A549 (cell line): ENCODE measurements around the gene SMIM17.

Experiments
- BHLHE40 ChIP-seq: IDR thresholded peaks from 2 replicates; pipeline ENCODE4 v1.6.1; 2012; ENCODE audit warnings: low read depth, low read length, inconsistent platforms
- GATA3 ChIP-seq: IDR thresholded peaks from 2 replicates; pipeline ENCODE4 v1.6.1; 2012; ENCODE audit warnings: borderline replicate concordance
- JUN ChIP-seq, 2 experiments: fragments of >200 bp; sonication (Bioruptor Twin); formaldehyde crosslinking; IDR thresholded peaks; 2 replicates in 1 of 2; 3 replicates in 1 of 2; pipeline ENCODE4 v1.6.1; 2016 to 2017
- MAFK ChIP-seq: fragments of 450-650 bp; IDR thresholded peaks from 2 replicates; pipeline ENCODE4 v1.6.1; 2014; ENCODE audit not compliant: partially characterized antibody
- MAZ ChIP-seq: fragments of 150-350 bp; IDR thresholded peaks from 2 replicates; pipeline ENCODE4 v1.6.1; 2014; ENCODE audit warnings: antibody characterized with exemption, low read depth, low read length, borderline replicate concordance
- MYC ChIP-seq: IDR thresholded peaks from 2 replicates; pipeline ENCODE4 v1.6.1; 2012; ENCODE audit warnings: mild to moderate bottlenecking, inconsistent platforms, low read length, improper control_type of control experiment, borderline replicate concordance
- NR3C1 ChIP-seq: fragments of >200 bp; sonication (Bioruptor Twin); formaldehyde crosslinking; IDR thresholded peaks from 3 replicates; pipeline ENCODE4 v1.6.1; 2017
- RCOR1 ChIP-seq: fragments of 150-350 bp; IDR thresholded peaks from 2 replicates; pipeline ENCODE4 v1.6.1; 2014; ENCODE audit warnings: antibody characterized with exemption, low read length, low read depth
- SMC3 ChIP-seq: fragments of >200 bp; sonication (Bioruptor Twin); formaldehyde crosslinking; IDR thresholded peaks from 3 replicates; pipeline ENCODE4 v1.6.1; 2018; ENCODE audit warnings: inconsistent platforms
- TF ChIP-seq, protein P1 (sequence below): fragments of >200 bp; sonication (Bioruptor Twin); formaldehyde crosslinking; IDR thresholded peaks from 3 replicates; pipeline ENCODE4 v1.5.1; 2016

DNA sequence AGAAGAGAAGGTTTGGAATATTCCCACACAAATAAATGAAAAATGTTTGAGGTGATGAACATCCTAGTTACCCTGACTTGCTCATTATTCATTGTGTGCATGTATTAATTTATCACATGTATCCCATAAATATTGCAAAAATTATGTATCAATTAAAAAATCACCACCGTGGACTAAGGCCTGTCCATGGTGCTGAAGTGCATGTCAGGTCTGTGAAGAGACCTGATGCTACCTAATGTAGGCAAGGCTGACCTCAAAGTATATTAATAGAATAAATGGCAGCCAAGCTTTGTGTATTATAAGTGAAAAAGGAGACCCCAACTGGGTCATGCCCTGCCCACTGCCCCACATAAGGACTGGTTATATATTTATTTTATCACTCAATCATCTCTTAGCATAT lies 63.0 kb downstream of the SMIM17 start:
- TF ChIP-seq, protein P1, sequence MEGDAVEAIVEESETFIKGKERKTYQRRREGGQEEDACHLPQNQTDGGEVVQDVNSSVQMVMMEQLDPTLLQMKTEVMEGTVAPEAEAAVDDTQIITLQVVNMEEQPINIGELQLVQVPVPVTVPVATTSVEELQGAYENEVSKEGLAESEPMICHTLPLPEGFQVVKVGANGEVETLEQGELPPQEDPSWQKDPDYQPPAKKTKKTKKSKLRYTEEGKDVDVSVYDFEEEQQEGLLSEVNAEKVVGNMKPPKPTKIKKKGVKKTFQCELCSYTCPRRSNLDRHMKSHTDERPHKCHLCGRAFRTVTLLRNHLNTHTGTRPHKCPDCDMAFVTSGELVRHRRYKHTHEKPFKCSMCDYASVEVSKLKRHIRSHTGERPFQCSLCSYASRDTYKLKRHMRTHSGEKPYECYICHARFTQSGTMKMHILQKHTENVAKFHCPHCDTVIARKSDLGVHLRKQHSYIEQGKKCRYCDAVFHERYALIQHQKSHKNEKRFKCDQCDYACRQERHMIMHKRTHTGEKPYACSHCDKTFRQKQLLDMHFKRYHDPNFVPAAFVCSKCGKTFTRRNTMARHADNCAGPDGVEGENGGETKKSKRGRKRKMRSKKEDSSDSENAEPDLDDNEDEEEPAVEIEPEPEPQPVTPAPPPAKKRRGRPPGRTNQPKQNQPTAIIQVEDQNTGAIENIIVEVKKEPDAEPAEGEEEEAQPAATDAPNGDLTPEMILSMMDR = no peak
- TF ChIP-seq GATA3 (no peak), SMC3 (no peak), MAFK (no peak), MYC (no peak), BHLHE40 (no peak), JUN (IDR thresholded peaks at IDR 0.05) (no peak), RCOR1 (no peak), NR3C1 (no peak), MAZ (no peak)
